Astrocyte of the spinal cord (primary cell): ENCODE data around the gene SLC4A4.

Experiments
- DNase-seq: peaks from one replicate; pipeline ENCODE4 v3.0.0; 2011; ENCODE audit warnings: low read depth, low spot score
- H3K4me3 ChIP-seq: 2 replicates; pipeline ENCODE4 v1.5.1; 2011; ENCODE audit warnings: low read depth, mild to moderate bottlenecking, low read length, moderate library complexity
- CTCF ChIP-seq: IDR thresholded peaks from 2 replicates; pipeline ENCODE4 v1.5.1; 2012; ENCODE audit warnings: low read depth, mild to moderate bottlenecking, low read length, inconsistent platforms
- in situ Hi-C: cut with HindIII; loops from 2 replicates; pipeline ENCODE4 v1.10.0; 2017; ENCODE audit warnings: low sequenced_read_pairs

The SLC4A4 gene

DNA sequence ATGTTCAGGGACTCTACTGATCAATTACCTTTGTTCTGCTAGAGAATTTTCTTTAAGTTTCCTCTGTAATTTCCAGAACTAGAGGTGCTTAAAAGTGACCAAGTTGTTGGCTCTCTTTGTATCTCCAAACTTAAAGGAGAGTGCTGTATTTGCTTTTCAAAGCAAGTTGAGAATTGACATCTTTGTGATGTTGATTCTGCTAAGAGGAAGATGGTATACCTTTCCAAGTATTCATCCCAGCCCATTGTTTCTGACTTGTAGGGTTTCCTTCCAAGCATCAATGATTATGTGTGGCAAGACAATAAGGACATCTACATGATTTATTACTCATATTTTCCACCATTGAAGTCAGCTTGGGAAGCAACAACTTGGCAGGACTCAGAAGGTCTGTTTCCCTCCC lies 254.5 kb downstream of the SLC4A4 start:
- DNase-seq = no peak
- TF ChIP-seq CTCF = no peak
- H3K4me3 ChIP-seq = no peak overlapping the region
- in situ Hi-C loops = no loop called here

- TF ChIP-seq CTCF = no peak
- in situ Hi-C loops = no loop called here
- H3K4me3 ChIP-seq = no peak overlapping the region
- no peak for DNase-seq
Observed at GRCh38 chr4:71595576-71596108, 256.8 kb downstream of the SLC4A4 start.

DNA sequence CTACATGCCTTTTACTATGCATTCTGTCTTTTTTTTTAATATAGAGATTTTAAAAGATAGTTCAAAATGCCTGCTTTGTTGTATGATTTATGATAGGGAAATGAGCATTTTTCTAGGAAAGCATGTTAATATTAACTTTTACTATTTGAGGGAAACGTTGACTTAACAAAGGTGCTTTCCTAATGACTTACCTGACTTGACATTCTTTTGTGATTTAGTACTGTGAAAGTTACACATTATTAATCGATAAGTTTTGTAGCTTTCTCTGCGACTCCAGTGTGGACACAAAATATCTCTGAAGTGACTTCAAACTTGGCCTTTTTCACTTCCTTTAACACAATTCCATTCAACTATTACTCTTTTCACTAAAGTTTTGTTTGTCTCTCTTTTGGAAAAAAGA lies 260.8 kb downstream of the SLC4A4 start:
- no peak for DNase-seq
- TF ChIP-seq CTCF = no peak
- no peak overlapping the region for H3K4me3 ChIP-seq
- in situ Hi-C loops = no loop called here

- TF ChIP-seq CTCF = no peak
- no peak for DNase-seq
- H3K4me3 ChIP-seq = no peak overlapping the region
- in situ Hi-C loops = no loop called here
Observed at GRCh38 chr4:71602289-71602900, 263.6 kb downstream of the SLC4A4 start.

DNA sequence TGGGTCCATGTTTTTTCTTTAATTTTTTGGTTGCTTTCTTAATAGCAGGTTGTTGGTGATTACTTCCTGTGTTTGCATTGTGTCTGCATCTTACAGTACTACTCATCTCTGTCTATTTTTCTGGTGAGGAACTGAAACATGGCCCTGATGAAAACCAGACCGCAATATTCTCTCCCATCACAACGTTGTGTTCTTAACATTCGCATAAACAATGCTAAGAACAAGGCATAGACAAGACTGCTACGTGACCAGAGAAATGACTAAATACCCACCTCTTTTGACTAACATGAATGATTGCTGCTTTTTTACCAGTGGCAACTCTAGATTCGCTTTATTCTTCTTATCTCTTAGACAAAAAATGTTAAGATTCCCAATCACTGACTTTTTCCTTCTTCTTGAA lies 266.0 kb downstream of the SLC4A4 start:
- no peak for TF ChIP-seq CTCF
- in situ Hi-C loops = no loop called here
- H3K4me3 ChIP-seq = no peak overlapping the region
- DNase-seq = no peak

DNA sequence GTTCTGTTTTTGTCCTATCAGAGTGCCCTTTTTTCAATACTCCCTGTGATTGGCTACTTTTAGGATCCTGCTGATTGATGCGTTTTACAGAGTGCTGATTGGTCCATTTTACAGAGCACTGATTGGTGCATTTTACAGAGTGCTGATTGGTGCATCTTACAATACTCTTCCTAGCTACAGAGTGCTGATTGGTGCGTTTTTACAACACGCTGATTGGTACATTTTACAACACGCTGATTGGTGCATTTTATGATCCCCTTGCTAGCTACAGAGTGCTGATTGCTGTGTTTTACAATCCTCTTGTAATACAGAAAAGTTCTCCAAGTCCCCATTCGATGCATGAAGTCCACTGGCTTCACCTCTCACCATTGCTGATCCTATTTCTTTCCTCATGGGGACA lies 268.3 kb downstream of the SLC4A4 start:
- DNase-seq = no peak
- in situ Hi-C loops = no loop called here
- TF ChIP-seq CTCF = no peak
- H3K4me3 ChIP-seq = no peak overlapping the region
